Erythroblast (primary cell): ENCODE measurements around the gene NXF1.

Experiments
- GATA1 ChIP-seq: IDR thresholded peaks from 2 replicates; pipeline ENCODE4 v1.6.1; 2011; ENCODE audit warnings: low read depth, mild to moderate bottlenecking, control low read depth, low read length, moderate library complexity
- POLR2A ChIP-seq: IDR thresholded peaks from 2 replicates; pipeline ENCODE4 v1.6.1; 2011; ENCODE audit warnings: mild to moderate bottlenecking, low read length

DNA sequence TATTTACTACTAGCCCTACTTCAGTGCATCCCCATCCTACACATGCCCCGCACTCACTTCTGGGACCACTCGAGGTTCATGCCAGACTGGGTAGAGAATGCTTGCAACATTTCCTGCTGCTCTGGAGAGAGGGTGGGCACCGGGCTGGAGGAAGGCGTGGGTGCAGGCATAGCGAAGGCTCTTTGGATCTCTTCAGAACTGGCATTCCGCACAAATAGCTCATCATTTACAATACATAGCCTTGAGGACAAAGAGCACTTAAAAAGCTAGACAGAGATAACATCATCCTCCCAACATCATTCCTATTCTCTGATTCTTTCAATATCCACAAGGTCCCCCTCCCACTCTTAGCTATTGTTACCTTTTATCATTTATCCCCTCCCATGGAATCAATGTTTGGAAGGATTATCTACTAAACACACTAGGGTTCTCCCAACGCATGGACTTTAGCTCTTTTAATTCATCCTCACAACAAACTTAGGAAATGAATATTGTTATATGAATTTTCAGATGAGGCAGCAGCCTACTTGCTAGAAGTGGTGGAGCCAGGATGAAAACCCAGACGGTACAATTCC lies 11.0 kb downstream of the NXF1 start:
- TF ChIP-seq POLR2A = no peak
- no peak for TF ChIP-seq GATA1
